ENCODE data around the gene IL25.

- TF ChIP-seq, protein P1, sequence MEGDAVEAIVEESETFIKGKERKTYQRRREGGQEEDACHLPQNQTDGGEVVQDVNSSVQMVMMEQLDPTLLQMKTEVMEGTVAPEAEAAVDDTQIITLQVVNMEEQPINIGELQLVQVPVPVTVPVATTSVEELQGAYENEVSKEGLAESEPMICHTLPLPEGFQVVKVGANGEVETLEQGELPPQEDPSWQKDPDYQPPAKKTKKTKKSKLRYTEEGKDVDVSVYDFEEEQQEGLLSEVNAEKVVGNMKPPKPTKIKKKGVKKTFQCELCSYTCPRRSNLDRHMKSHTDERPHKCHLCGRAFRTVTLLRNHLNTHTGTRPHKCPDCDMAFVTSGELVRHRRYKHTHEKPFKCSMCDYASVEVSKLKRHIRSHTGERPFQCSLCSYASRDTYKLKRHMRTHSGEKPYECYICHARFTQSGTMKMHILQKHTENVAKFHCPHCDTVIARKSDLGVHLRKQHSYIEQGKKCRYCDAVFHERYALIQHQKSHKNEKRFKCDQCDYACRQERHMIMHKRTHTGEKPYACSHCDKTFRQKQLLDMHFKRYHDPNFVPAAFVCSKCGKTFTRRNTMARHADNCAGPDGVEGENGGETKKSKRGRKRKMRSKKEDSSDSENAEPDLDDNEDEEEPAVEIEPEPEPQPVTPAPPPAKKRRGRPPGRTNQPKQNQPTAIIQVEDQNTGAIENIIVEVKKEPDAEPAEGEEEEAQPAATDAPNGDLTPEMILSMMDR (IDR thresholded peaks at IDR 0.05 in 4 of 5, conservative IDR thresholded peaks at IDR 0.05 in 1 of 5): no peak
- no peak for TF ChIP-seq POLR2A (IDR thresholded peaks at IDR 0.05)
These were observed 43.5 kb downstream of the IL25 start for GRCh38 chr14:23415821-23416778.

Measured in gastrocnemius medialis (tissue), 4 donors.